IPS DF 6.9 (cell line): ENCODE data around the gene CHRNA5.
A peak's percentile ranks its signal among the peaks of the same experiment; 100 is the strongest.

Source experiments
- DNase-seq: peaks from one replicate; pipeline ENCODE4 v3.0.0-alpha.2; 2013; ENCODE audit warnings: low read depth, low spot score
- H3K27ac ChIP-seq: one replicate; pipeline ENCODE4 v1.5.1; 2013; ENCODE audit warnings: low read length, control low read depth
- H3K27me3 ChIP-seq: 2 replicates; pipeline ENCODE4 v1.6.1; 2013; ENCODE audit warnings: mild to moderate bottlenecking, low read length; ENCODE audit not compliant: control insufficient read depth, insufficient read depth
- H3K36me3 ChIP-seq: 2 replicates; pipeline ENCODE4 v1.6.1; 2013; ENCODE audit warnings: low read length; ENCODE audit not compliant: control insufficient read depth, insufficient read depth
- H3K4me1 ChIP-seq: 2 replicates; pipeline ENCODE4 v1.6.1; 2013; ENCODE audit warnings: low read length; ENCODE audit not compliant: control insufficient read depth, insufficient read depth
- H3K4me3 ChIP-seq: 2 replicates; pipeline ENCODE4 v1.5.1; 2013; ENCODE audit warnings: mild to moderate bottlenecking, low read length
- H3K9me3 ChIP-seq: 2 replicates; pipeline ENCODE4 v1.6.1; 2013; ENCODE audit warnings: low read length, inconsistent platforms; ENCODE audit not compliant: control insufficient read depth, insufficient read depth
- WGBS: extraction: QIAGEN DNeasy Blood & Tissue Kit; methylation state at CpG from one replicate; pipeline ENCODE4 v1.1.7; 2013; ENCODE audit warnings: mixed read lengths, missing lambda C conversion rate; ENCODE audit not compliant: insufficient read length, insufficient coverage; 5-methylcytosine and 5-hydroxymethylcytosine counted together

The CHRNA5 gene

DNA sequence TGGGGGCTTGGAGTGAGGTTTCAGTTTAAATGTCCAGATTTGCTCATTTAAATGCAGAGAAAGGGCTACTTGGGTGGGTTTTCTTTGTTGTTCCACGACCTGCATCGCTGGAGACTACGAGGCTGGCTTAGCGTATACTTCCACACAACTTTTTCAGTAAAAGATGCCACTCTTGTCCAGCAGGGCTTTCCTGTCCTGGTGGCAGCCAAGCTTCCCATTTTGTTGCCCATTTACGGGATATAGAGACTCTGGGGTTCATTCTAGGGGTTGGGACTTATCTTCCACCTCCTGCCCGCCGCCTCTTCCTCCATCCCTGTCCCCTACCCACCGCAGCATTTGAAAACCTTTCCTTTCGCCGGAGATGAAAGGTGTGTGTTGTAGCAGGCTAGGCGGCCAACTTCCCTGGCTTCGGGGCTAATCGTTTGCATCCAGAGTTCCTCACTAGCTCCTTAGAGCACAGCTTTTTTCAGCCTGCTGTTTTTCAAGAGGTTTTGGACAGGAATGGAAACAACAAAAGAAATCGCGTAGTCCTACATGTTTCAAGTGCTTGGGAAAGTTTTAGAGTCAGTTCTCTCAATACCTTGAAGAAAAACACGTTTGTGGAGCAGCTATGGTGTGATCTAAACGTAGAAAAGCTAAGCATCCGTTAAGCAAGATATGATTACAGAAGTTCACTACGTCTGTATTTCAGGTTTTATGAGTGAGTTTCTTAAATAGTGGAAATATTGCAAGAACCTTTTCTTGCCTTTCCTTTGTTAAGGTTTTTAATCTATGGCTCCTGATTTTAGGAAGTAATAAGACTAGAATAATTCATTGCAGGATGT is 843 bp downstream of the CHRNA5 start:
- no peaks in the 10 kb centered on the region for H3K4me1 ChIP-seq
- peak overlapping the region; percentile 84; the same call in 1 of the 2 replicates for H3K4me3 ChIP-seq
- no peaks in the 10 kb centered on the region for H3K9me3 ChIP-seq
- H3K36me3 ChIP-seq: no peaks in the 10 kb centered on the region
- H3K27ac ChIP-seq: no peak overlapping the region
- DNase-seq: no peak
- WGBS: no CpG with 5 or more reads among the region's 19 CpGs
- no peaks in the 10 kb centered on the region for H3K27me3 ChIP-seq

DNA sequence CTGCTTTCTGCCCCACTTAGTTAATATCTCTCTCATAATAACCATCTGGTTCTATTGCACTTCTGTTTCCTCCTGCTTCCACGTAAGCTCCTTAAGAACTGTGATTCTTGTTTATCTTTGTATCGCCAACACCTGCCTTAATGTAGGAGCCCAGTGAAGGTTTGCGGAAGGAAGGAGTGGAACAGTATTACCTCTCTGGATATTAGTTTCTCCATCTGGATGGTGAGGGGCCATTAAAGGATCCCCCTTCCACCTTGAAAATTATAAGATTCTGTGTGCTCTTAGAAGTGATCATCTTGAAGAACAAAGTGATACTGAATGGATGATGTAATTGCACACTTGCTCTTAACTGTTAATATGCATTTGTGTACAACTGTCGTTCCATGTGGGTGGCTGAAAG is 2.2 kb downstream of the CHRNA5 start:
- no peak overlapping the region for H3K4me3 ChIP-seq
- no peaks in the 10 kb centered on the region for H3K4me1 ChIP-seq
- no peak for DNase-seq
- H3K36me3 ChIP-seq: no peaks in the 10 kb centered on the region
- WGBS: no CpG with 5 or more reads among the region's 4 CpGs
- H3K27me3 ChIP-seq: no peaks in the 10 kb centered on the region
- H3K27ac ChIP-seq: no peak overlapping the region
- H3K9me3 ChIP-seq: no peaks in the 10 kb centered on the region

DNA sequence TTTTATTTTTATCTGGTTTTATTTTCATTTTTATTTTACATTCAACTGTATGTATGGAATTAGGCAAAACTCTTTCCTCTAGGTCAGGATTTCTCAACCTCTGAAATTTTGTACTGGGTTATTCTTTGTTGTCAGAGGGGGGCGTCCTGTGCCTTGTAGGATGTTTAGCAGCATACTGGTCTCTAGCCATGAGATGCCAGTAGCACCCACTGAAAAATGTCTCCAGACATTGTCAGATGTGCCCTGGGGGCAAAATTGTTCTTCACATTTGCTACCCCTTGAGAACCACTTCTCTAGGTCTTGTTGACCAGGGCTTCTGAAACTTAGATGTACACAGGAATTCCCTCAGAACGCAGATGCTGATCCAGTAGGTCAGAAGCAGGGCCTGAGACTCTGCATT is 5.4 kb downstream of the CHRNA5 start:
- H3K27ac ChIP-seq: no peak overlapping the region
- no peaks in the 10 kb centered on the region for H3K9me3 ChIP-seq

DNA sequence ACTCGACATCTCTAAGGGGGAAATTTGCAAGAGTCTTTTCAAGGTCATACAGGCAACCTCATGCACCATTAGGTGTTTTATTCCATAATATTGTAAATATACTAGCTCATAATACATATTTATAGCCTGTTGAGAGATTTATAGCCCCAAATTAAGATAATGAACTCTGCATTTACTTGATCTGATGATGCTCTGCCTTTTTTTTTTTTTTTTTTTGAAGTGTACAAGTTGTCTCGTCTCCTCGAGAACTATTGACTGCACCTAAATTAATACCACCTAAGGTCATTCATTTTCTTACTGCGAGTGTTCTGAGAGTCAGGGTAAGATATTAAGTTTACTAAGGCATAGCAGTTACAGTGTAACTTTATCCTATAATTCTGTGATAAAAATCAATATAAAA is 6.1 kb downstream of the CHRNA5 start:
- WGBS: no CpG with 5 or more reads among the region's 4 CpGs

More for the DNA sequence above, 5.4 kb downstream of the CHRNA5 start:
- H3K36me3 ChIP-seq: no peaks in the 10 kb centered on the region
- H3K4me3 ChIP-seq: no peak overlapping the region
- H3K4me1 ChIP-seq: no peaks in the 10 kb centered on the region
- WGBS: no CpG with 5 or more reads among the region's 2 CpGs
- no peaks in the 10 kb centered on the region for H3K27me3 ChIP-seq
- DNase-seq: no peak

DNA sequence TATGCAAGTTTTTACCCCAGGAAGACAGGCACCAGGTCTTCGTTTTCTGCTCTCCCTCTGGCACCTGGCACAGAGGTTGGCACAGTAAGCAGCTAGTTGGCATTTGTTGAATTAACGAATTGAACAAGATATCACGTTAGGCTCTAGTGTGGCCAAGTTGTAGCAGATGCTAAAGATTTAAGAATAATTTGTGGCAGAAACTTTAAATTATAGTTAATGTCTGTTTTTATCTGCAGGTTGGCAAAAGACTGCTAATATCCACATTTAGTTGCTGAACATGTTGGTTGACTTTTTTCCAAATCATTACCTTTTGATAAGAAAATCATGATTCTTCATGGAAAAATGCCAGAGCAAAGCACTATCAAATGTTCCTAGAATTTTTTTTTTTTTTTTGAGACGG is 8.1 kb downstream of the CHRNA5 start:
- Histone ChIP-seq H3K4me3 (no peak overlapping the region), H3K27me3 (no peaks in the 10 kb centered on the region), H3K4me1 (no peaks in the 10 kb centered on the region), H3K9me3 (no peaks in the 10 kb centered on the region), H3K36me3 (no peaks in the 10 kb centered on the region), H3K27ac (no peak overlapping the region)
- no peak for DNase-seq
- no CpG with 5 or more reads among the region's 4 CpGs for WGBS

More for the DNA sequence above, 6.1 kb downstream of the CHRNA5 start:
- no peak overlapping the region for H3K27ac ChIP-seq
- H3K4me3 ChIP-seq: no peak overlapping the region
- DNase-seq: no peak
- no peaks in the 10 kb centered on the region for H3K9me3 ChIP-seq
- H3K36me3 ChIP-seq: no peaks in the 10 kb centered on the region
- H3K27me3 ChIP-seq: no peaks in the 10 kb centered on the region
- H3K4me1 ChIP-seq: no peaks in the 10 kb centered on the region

DNA sequence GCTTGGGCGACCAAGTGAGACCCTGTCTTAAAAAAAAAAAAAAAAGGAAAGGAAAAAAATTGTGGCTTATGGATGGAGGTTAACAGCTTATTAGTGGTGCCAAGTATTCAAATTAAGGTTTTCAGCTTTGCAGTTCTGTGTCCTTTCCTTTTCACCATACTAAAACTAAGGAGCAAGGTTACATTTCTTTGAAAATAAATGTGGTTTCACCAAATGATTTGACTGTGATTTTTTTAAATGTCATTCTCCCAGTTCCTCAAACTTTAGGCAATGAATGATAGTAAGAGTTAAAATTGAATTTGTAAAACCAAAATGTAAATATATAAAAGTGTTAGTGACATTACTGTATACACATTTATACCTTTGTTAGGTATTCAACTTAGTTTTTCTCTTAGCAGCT is 9.6 kb downstream of the CHRNA5 start:
- WGBS: no CpG with 5 or more reads among the region's 1 CpG
- Histone ChIP-seq H3K4me3 (no peak overlapping the region), H3K4me1 (no peaks in the 10 kb centered on the region), H3K27me3 (no peaks in the 10 kb centered on the region), H3K27ac (no peak overlapping the region), H3K9me3 (no peaks in the 10 kb centered on the region), H3K36me3 (no peaks in the 10 kb centered on the region)
- DNase-seq: no peak

DNA sequence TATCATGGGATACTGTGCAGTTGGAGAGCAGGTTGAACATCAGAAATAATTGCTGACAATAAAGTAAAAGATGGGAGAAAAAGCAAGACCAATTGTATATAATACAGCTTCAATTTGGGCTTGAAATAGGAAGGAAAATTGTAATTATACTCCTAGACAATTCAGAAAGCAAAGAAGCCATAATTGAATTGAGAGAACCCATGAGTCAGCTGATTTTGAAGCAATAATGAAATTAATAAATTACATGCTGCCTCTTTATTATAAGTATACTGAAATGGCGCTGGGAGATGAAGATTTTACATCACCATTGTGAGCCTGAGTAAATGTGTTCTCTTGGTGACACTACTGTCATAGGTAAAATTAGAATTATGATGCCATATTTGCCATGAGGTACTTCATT is 32.3 kb downstream of the CHRNA5 start:
- no peak overlapping the region for H3K27ac ChIP-seq
- DNase-seq: no peak
- H3K36me3 ChIP-seq: peaks cover 7% of the 10 kb centered on the region; the same call in 1 of the 2 replicates
- no peak overlapping the region for H3K4me3 ChIP-seq
- no CpG with 5 or more reads among the region's 1 CpG for WGBS
- H3K27me3 ChIP-seq: no peaks in the 10 kb centered on the region
- no peaks in the 10 kb centered on the region for H3K9me3 ChIP-seq
- no peaks in the 10 kb centered on the region for H3K4me1 ChIP-seq

DNA sequence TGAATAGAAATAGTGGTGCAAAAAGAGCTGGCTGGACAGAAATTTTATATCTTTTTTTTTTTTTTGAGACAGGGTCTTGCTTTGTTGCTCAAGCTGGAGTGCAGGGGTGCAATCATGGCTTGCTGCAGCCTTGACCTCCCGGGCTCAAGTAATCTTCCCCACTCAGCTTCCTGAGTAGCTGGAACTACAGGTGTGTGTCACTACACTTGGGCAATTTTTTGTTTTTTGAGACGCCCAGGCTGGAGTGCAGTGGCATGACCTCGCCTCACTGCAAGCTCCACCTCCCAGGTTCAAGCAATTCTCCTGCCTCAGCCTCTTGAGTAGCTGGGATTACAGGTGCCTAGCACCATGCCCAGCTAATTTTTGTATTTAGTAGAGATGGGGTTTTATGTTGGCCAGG is 33.0 kb downstream of the CHRNA5 start:
- WGBS: no CpG with 5 or more reads among the region's 3 CpGs
- no peak for DNase-seq
- H3K9me3 ChIP-seq: peaks cover 1% of the 10 kb centered on the region; the same call in 1 of the 2 replicates
- peaks cover 7% of the 10 kb centered on the region; the same call in 1 of the 2 replicates for H3K36me3 ChIP-seq
- no peak overlapping the region for H3K4me3 ChIP-seq
- H3K27me3 ChIP-seq: no peaks in the 10 kb centered on the region
- H3K4me1 ChIP-seq: no peaks in the 10 kb centered on the region
- H3K27ac ChIP-seq: no peak overlapping the region

DNA sequence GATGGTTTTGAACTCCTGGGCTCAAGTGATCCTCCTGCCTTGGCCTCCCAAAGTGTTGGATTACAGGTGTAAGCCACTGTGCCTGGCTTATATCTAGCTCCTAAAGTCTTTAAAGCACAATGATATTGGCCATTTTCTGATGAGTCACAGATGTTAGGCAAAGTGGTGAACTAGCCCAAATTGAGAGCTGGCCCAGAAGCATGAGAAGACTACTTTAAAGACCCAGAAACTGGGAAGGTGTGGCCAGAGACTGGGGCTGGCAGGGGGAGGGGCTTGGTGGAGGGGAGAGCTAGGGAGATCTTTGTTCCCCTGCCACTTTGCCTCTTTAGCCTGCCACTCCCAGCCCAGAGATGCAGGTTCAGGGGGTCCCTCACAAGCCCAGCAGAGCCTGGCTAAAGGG is 33.9 kb downstream of the CHRNA5 start:
- H3K4me1 ChIP-seq: no peaks in the 10 kb centered on the region
- H3K36me3 ChIP-seq: peaks cover 7% of the 10 kb centered on the region; the same call in 1 of the 2 replicates
- no peaks in the 10 kb centered on the region for H3K27me3 ChIP-seq
- no peak overlapping the region for H3K27ac ChIP-seq
- DNase-seq: no peak
- H3K9me3 ChIP-seq: peaks cover 1% of the 10 kb centered on the region; the same call in 1 of the 2 replicates
- H3K4me3 ChIP-seq: no peak overlapping the region

DNA sequence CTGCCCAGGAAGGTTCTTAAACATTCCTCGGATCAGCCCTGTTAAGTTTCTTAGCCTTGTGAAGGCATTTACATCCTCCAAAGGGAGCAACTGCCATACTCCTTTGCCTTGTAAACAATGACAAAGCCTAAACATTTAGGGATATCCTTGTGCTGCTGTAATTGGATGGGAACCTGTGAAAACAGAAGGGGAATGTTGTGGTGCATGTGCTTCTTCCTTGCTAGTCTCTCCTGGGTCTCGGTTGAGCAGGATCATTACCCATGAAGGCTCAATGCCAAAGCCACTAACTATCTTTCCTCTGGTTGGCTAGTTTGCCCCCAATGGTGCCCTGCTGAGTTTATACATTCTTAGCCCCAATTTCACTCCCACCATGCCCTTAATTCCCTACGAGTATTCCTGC is 38.1 kb downstream of the CHRNA5 start:
- no CpG with 5 or more reads among the region's 3 CpGs for WGBS
- Histone ChIP-seq H3K4me1 (no peaks in the 10 kb centered on the region), H3K27me3 (no peaks in the 10 kb centered on the region), H3K36me3 (peaks cover 7% of the 10 kb centered on the region; the same call in 1 of the 2 replicates), H3K4me3 (no peak overlapping the region), H3K9me3 (peaks cover 1% of the 10 kb centered on the region; the same call in 1 of the 2 replicates), H3K27ac (no peak overlapping the region)
- no peak for DNase-seq

DNA sequence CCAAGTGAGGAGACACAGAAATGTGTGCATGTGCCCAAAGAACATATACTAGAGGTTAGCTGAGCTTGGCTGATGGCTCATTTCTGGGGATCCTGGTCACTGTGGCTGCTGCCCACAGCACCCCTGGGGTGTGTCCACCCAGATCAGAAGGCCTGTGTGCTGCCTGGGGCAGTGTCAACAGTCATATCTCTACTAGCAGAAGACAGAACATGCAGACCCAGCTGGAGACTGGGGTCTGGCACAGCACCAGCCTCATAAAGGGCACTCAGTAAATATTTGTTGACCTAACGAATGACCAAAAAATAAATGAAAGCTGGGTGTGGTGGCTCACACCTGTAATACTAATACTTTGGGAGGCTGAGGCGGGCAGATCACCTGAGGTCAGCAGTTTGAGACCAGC is 39.1 kb downstream of the CHRNA5 start:
- Histone ChIP-seq H3K27me3 (no peaks in the 10 kb centered on the region), H3K4me1 (no peaks in the 10 kb centered on the region), H3K27ac (no peak overlapping the region), H3K9me3 (peaks cover 1% of the 10 kb centered on the region; the same call in 1 of the 2 replicates), H3K36me3 (peaks cover 7% of the 10 kb centered on the region; the same call in 1 of the 2 replicates), H3K4me3 (no peak overlapping the region)
- DNase-seq: no peak
- no CpG with 5 or more reads among the region's 2 CpGs for WGBS
